ENCODE data around the gene ACTN2.

The ACTN2 gene

GRCh38 chr1:236702791-236703394 is 16.6 kb downstream of the ACTN2 start:
- H3K4me3 ChIP-seq (ENCODE audit: low read length) = no peak overlapping the region
- DNase-seq (ENCODE audit: low read depth) = no peak
- TF ChIP-seq CTCF (IDR thresholded peaks at IDR 0.05; ENCODE audit: insufficient read depth, low read depth, low read length, missing control alignments) = no peak

GRCh38 chr1:236705771-236706170 is 19.5 kb downstream of the ACTN2 start:
- no peak for DNase-seq (ENCODE audit: low read depth)
- no peak for TF ChIP-seq CTCF (IDR thresholded peaks at IDR 0.05; ENCODE audit: insufficient read depth, low read depth, low read length, missing control alignments)
- H3K4me3 ChIP-seq (ENCODE audit: low read length) = no peak overlapping the region

GRCh38 chr1:236706183-236706582 is 19.9 kb downstream of the ACTN2 start:
- DNase-seq (ENCODE audit: low read depth) = no peak
- no peak for TF ChIP-seq CTCF (IDR thresholded peaks at IDR 0.05; ENCODE audit: insufficient read depth, low read depth, low read length, missing control alignments)
- H3K4me3 ChIP-seq (ENCODE audit: low read length) = no peak overlapping the region

- no peak overlapping the region for H3K4me3 ChIP-seq (ENCODE audit: low read length)
- no peak for TF ChIP-seq CTCF (IDR thresholded peaks at IDR 0.05; ENCODE audit: insufficient read depth, low read depth, low read length, missing control alignments)
- DNase-seq (ENCODE audit: low read depth) = no peak
Measured at GRCh38 chr1:236710328-236710892, 24.1 kb downstream of the ACTN2 start.

GRCh38 chr1:236716160-236716559 is 29.9 kb downstream of the ACTN2 start:
- no peak for DNase-seq (ENCODE audit: low read depth)
- TF ChIP-seq CTCF (IDR thresholded peaks at IDR 0.05; ENCODE audit: insufficient read depth, low read depth, low read length, missing control alignments) = no peak
- H3K4me3 ChIP-seq (ENCODE audit: low read length) = no peak overlapping the region

GRCh38 chr1:236717811-236718210 is 31.5 kb downstream of the ACTN2 start:
- TF ChIP-seq CTCF (IDR thresholded peaks at IDR 0.05; ENCODE audit: insufficient read depth, low read depth, low read length, missing control alignments) = no peak
- H3K4me3 ChIP-seq (ENCODE audit: low read length) = no peak overlapping the region
- DNase-seq (ENCODE audit: low read depth) = no peak

- DNase-seq (ENCODE audit: low read depth) = no peak
- no peak for TF ChIP-seq CTCF (IDR thresholded peaks at IDR 0.05; ENCODE audit: insufficient read depth, low read depth, low read length, missing control alignments)
- no peak overlapping the region for H3K4me3 ChIP-seq (ENCODE audit: low read length)
Measured at GRCh38 chr1:236718328-236718727, 32.0 kb downstream of the ACTN2 start.

Measured in epithelial cell of esophagus (primary cell).